Osteoblast (primary cell): ENCODE results near the gene PHLDA2. TPM values are rescaled to one million over a fixed set of nuclear protein-coding genes. Genes with fewer than 3 reads are reported as not detected.
A peak's percentile ranks its signal among the peaks of the same experiment; 100 is the strongest.

ENCODE experiments used
- DNase-seq: peaks from one replicate; pipeline ENCODE4 v3.0.0; 2011; ENCODE audit warnings: low spot score, mixed read lengths; ENCODE audit not compliant: insufficient read length; ENCODE audit errors: missing footprints
- H2AFZ ChIP-seq: 2 replicates; pipeline ENCODE4 v1.6.0; 2011; ENCODE audit warnings: mild to moderate bottlenecking, low read length
- H3K27ac ChIP-seq: 2 replicates; pipeline ENCODE4 v1.5.1; 2011; ENCODE audit warnings: mild to moderate bottlenecking, low read depth, low read length, moderate library complexity
- H3K27me3 ChIP-seq: 2 replicates; pipeline ENCODE4 v1.6.0; 2012; ENCODE audit warnings: mild to moderate bottlenecking, control low read depth, inconsistent platforms, low read length, moderate library complexity; ENCODE audit not compliant: insufficient read depth
- H3K36me3 ChIP-seq: 2 replicates; pipeline ENCODE4 v1.5.1; 2011; ENCODE audit warnings: mild to moderate bottlenecking, low read length, control low read depth, moderate library complexity; ENCODE audit not compliant: insufficient read depth
- H3K4me1 ChIP-seq: 2 replicates; pipeline ENCODE4 v1.5.1; 2011; ENCODE audit warnings: mild to moderate bottlenecking, low read length, control low read depth, moderate library complexity; ENCODE audit not compliant: insufficient read depth
- H3K4me2 ChIP-seq: 2 replicates; pipeline ENCODE4 v1.6.0; 2011; ENCODE audit warnings: mild to moderate bottlenecking, low read length; ENCODE audit not compliant: insufficient read depth
- H3K4me3 ChIP-seq: fragments of 200-600 bp; sonication (generic); 3 replicates; pipeline ENCODE4 v1.5.1; 2012; ENCODE audit warnings: mild to moderate bottlenecking, low read length, inconsistent platforms; ENCODE audit not compliant: insufficient read depth
- H3K79me2 ChIP-seq: 2 replicates; pipeline ENCODE4 v1.6.0; 2012; ENCODE audit warnings: mild to moderate bottlenecking, low read length, control low read depth, inconsistent platforms; ENCODE audit not compliant: insufficient read depth
- H3K9me3 ChIP-seq: 2 replicates; pipeline ENCODE4 v1.5.1; 2011; ENCODE audit warnings: low read depth, low read length, control low read depth
- H4K20me1 ChIP-seq: 2 replicates; pipeline ENCODE4 v1.6.0; 2012; ENCODE audit warnings: mild to moderate bottlenecking, low read length, control low read depth; ENCODE audit not compliant: insufficient read depth
- total RNA-seq: library from RNA; depleted of rRNA; stranded (reverse); fragments of >200 nt; gene quantifications from 2 replicates; pipeline ENCODE4 v1.2.3, GENCODE V29; 2012
- TF ChIP-seq, protein P1 (sequence below): IDR thresholded peaks from 2 replicates; pipeline ENCODE4 v1.5.1; 2011; ENCODE audit warnings: mild to moderate bottlenecking, low read depth, low read length, moderate library complexity; ENCODE audit errors: extremely low read depth

The PHLDA2 gene
- total RNA-seq, 1 donor = 2.5 TPM

DNA sequence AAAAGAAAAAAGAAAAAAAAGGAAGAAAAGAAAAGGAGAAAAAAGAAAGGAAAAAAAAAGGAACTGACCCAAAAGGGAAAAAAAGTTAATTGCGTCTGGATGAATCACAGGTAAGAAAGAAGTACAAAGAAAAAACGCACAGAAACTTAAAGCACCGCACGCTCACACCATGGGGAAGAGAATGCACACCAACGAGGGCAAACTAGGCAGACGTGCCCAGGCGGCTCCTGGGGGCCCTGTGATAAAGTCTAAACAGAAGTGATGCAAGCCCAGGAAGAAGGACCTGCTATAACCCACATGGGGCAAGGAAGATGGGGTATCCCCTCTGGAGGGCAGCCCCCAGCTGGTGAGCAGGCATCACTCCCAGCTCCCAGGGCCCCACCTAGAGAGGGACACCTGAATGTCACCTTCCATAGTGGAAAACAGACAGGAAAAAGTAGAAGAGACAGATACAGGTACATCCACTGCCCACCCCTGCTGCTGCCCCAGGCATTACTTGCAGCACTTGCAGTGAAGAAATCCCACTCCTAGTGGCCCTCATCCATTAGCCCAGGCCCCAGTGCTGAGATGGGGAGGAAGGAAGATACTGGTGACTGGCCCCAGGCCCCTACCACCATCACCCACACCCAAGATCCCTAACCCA is 34.0 kb upstream of the PHLDA2 start:
- TF ChIP-seq, protein P1, sequence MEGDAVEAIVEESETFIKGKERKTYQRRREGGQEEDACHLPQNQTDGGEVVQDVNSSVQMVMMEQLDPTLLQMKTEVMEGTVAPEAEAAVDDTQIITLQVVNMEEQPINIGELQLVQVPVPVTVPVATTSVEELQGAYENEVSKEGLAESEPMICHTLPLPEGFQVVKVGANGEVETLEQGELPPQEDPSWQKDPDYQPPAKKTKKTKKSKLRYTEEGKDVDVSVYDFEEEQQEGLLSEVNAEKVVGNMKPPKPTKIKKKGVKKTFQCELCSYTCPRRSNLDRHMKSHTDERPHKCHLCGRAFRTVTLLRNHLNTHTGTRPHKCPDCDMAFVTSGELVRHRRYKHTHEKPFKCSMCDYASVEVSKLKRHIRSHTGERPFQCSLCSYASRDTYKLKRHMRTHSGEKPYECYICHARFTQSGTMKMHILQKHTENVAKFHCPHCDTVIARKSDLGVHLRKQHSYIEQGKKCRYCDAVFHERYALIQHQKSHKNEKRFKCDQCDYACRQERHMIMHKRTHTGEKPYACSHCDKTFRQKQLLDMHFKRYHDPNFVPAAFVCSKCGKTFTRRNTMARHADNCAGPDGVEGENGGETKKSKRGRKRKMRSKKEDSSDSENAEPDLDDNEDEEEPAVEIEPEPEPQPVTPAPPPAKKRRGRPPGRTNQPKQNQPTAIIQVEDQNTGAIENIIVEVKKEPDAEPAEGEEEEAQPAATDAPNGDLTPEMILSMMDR = no peak
- H3K36me3 ChIP-seq = peaks cover 76% of the 10 kb centered on the region
- no peak overlapping the region for H3K27ac ChIP-seq
- H3K4me1 ChIP-seq = no peaks in the 10 kb centered on the region
- peaks cover 82% of the 10 kb centered on the region for H3K79me2 ChIP-seq
- no peak overlapping the region for H2AFZ ChIP-seq
- no peaks in the 10 kb centered on the region for H3K27me3 ChIP-seq
- H3K4me2 ChIP-seq = no peak overlapping the region
- no peaks in the 10 kb centered on the region for H3K9me3 ChIP-seq
- DNase-seq = peak; percentile 48
- no peak overlapping the region for H3K4me3 ChIP-seq
- peaks cover 9% of the 10 kb centered on the region for H4K20me1 ChIP-seq

DNA sequence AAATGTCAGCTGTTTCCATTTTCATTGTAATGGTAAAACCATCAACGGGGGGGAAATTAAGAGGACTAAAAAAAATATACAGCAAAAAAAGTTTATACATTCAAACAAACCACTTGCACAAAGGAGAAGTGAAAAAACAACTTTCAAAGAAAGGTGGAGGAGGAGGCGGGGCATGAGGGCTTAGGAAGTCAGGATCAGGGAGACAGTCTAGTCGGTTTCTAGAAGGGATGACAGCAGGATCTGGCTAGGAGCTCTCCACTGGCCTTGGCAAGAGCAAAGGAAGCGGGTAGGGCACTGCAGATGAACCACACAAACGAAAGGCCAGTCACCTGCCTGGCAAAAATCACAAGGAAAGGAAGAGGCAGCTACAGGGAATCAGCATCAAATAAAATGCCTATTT is 31.9 kb upstream of the PHLDA2 start:
- TF ChIP-seq, protein P1 = no peak
- no peak for DNase-seq
- H3K9me3 ChIP-seq = no peaks in the 10 kb centered on the region
- H3K4me1 ChIP-seq = no peaks in the 10 kb centered on the region
- no peak overlapping the region for H2AFZ ChIP-seq
- no peak overlapping the region for H3K27ac ChIP-seq
- H3K79me2 ChIP-seq = peaks cover 70% of the 10 kb centered on the region
- peaks cover 80% of the 10 kb centered on the region for H3K36me3 ChIP-seq
- no peak overlapping the region for H3K4me3 ChIP-seq
- no peaks in the 10 kb centered on the region for H3K27me3 ChIP-seq
- peaks cover 4% of the 10 kb centered on the region for H4K20me1 ChIP-seq
- no peak overlapping the region for H3K4me2 ChIP-seq

DNA sequence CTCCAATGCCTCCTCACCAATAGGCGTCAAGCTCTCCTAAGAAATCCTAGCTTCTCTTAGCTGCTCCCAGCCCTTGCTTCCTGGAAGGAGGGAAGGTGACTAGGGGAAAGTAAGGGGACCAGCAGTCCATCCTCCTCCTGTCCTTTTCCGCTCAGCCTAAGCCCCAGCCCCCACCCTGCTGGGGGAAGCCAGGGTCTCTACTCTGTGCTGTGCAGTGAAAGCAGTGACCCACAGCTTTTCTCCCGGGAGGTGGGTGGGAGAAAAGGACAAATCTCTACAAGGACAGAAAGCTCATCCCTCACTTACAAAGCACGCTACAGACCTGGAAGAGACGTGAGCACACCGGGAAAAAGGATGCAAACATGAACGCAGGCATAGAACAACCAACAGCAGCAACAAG is 30.9 kb upstream of the PHLDA2 start:
- Histone ChIP-seq H3K36me3 (peaks cover 82% of the 10 kb centered on the region), H3K27ac (no peak overlapping the region), H2AFZ (no peak overlapping the region), H3K4me1 (no peaks in the 10 kb centered on the region), H4K20me1 (peaks cover 2% of the 10 kb centered on the region), H3K9me3 (no peaks in the 10 kb centered on the region), H3K4me3 (no peak overlapping the region), H3K4me2 (no peak overlapping the region), H3K79me2 (peaks cover 63% of the 10 kb centered on the region), H3K27me3 (no peaks in the 10 kb centered on the region)
- no peak for DNase-seq
- TF ChIP-seq, protein P1 = no peak

DNA sequence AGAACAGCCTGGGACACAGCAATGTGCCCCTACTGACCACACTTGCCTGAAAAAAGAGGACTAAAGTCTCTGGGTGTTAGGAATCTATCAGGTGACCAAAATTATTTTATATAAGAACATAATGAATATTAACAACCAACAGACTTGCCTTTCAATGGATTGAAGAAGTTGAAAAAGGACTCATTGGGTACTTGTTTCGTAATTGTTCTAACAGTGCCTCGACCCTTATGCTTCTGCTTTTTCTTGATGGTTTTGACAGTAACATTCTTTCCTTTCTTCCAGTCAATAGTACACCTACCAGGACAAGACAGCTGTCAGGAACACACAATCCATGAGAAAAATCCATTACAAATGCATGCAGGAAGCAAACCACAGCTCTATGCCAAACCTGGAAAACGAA is 29.0 kb upstream of the PHLDA2 start:
- Histone ChIP-seq H3K27me3 (no peaks in the 10 kb centered on the region), H3K79me2 (peaks cover 47% of the 10 kb centered on the region), H4K20me1 (no peaks in the 10 kb centered on the region), H3K4me3 (no peak overlapping the region), H3K36me3 (peaks cover 83% of the 10 kb centered on the region), H3K4me1 (no peaks in the 10 kb centered on the region), H3K4me2 (no peak overlapping the region), H2AFZ (no peak overlapping the region), H3K27ac (no peak overlapping the region), H3K9me3 (no peaks in the 10 kb centered on the region)
- DNase-seq = no peak
- TF ChIP-seq, protein P1 = no peak
